ENCODE results near the gene PGLYRP1. TPM values are rescaled to one million over a fixed set of nuclear protein-coding genes. Genes with fewer than 3 reads are reported as not detected.

The PGLYRP1 gene
- total RNA-seq, 8 experiments from 2014 or later = 0.51 to 0.95 TPM; not detected in 6

Other genes with a start within 250 kb of the PGLYRP1 start
- gene DMPK, start 240.6 kb downstream of the PGLYRP1 start, total RNA-seq = 10 to 100 TPM; 18.8 to 41.5 (median 26.9) TPM
- gene DMWD, start 230.2 kb downstream of the PGLYRP1 start, total RNA-seq = 10 to 100 TPM; 16.5 to 50.5 (median 32.9) TPM
- under 1 TPM in 6 of 8 experiments, not detected in 2; 0.18 to 0.76 (median 0.21) TPM for gene RSPH6A, start 207.7 kb downstream of the PGLYRP1 start, total RNA-seq
- 10 to 100 TPM; 22.2 to 87.8 (median 39.2) TPM for gene SYMPK, start 159.9 kb downstream of the PGLYRP1 start, total RNA-seq
- under 1 TPM in 6 of 8 experiments, not detected in 2; 0.13 to 0.84 (median 0.42) TPM for gene FOXA3, start 158.7 kb downstream of the PGLYRP1 start, total RNA-seq
- gene IRF2BP1, start 136.9 kb downstream of the PGLYRP1 start, total RNA-seq = 10 to 100 TPM; 10.4 to 20.5 (median 18.7) TPM
- gene MYPOP, start 120.4 kb downstream of the PGLYRP1 start, total RNA-seq = 1 to 10 TPM; 2.1 to 6.1 (median 2.6) TPM
- gene NANOS2, start 108.3 kb downstream of the PGLYRP1 start, total RNA-seq = under 1 TPM in 3 of 8 experiments, not detected in 5; 0.05 to 0.85 (median 0.18) TPM
- gene NOVA2, start 49.2 kb downstream of the PGLYRP1 start, total RNA-seq = 10 to 100 TPM in 4 of 8 experiments, 1 to 10 TPM in 1, under 1 TPM in 3; 0.09 to 23.5 (median 11.0) TPM
- gene CCDC61, start 27.6 kb downstream of the PGLYRP1 start, total RNA-seq = 10 to 100 TPM in 2 of 8 experiments, 1 to 10 TPM in 6; 3.2 to 15.7 (median 5.5) TPM
- gene IGFL4, start 17.9 kb upstream of the PGLYRP1 start, total RNA-seq = 10 to 100 TPM in 1 of 8 experiments, 1 to 10 TPM in 4, under 1 TPM in 3; 0.25 to 19.7 (median 2.0) TPM
- gene IGFL3, start 101.6 kb upstream of the PGLYRP1 start, total RNA-seq = under 1 TPM in 1 of 8 experiments, not detected in 7; 0.50 TPM
- gene IGFL2, start 125.2 kb upstream of the PGLYRP1 start, total RNA-seq = 100 to 1,000 TPM in 1 of 8 experiments, 1 to 10 TPM in 1, under 1 TPM in 2, not detected in 4; 0.28 to 212 (median 0.96) TPM
- 1 to 10 TPM in 1 of 8 experiments, not detected in 7; 1.8 TPM for gene IGFL1, start 206.7 kb upstream of the PGLYRP1 start, total RNA-seq